H9 (cell line): ENCODE results near the gene EIF4A3. TPM values are rescaled to one million over a fixed set of nuclear protein-coding genes. Genes with fewer than 3 reads are reported as not detected.

ENCODE experiments used
- DNase-seq: peaks from one replicate; pipeline ENCODE4 v3.0.0-alpha.2; 2017
- H2AFZ ChIP-seq: one replicate; pipeline ENCODE4 v1.6.1; 2013; ENCODE audit warnings: mild to moderate bottlenecking, low read length, control low read depth, moderate library complexity
- H2AK5ac ChIP-seq: 2 replicates; pipeline ENCODE4 v1.6.1; 2013; ENCODE audit warnings: low read length, control low read depth, mixed read lengths; ENCODE audit not compliant: insufficient read length
- H2BK120ac ChIP-seq: one replicate; pipeline ENCODE4 v1.6.1; 2013; ENCODE audit warnings: low read depth, mild to moderate bottlenecking, low read length, control low read depth, inconsistent platforms; ENCODE audit not compliant: poor library complexity, severe bottlenecking
- H2BK12ac ChIP-seq: 2 replicates; pipeline ENCODE4 v1.6.1; 2013; ENCODE audit warnings: low read length, control low read depth, mixed read lengths, low read depth; ENCODE audit not compliant: insufficient read length
- H2BK15ac ChIP-seq: 2 replicates; pipeline ENCODE4 v1.6.1; 2013; ENCODE audit warnings: low read depth, low read length, control low read depth
- H2BK20ac ChIP-seq: one replicate; pipeline ENCODE4 v1.6.1; 2013; ENCODE audit warnings: low read depth, mild to moderate bottlenecking, low read length, control low read depth, inconsistent platforms; ENCODE audit not compliant: poor library complexity, severe bottlenecking
- H2BK5ac ChIP-seq: 2 replicates; pipeline ENCODE4 v1.6.1; 2013; ENCODE audit warnings: low read length, control low read depth, mixed read lengths; ENCODE audit not compliant: insufficient read length
- H3K14ac ChIP-seq: 2 replicates; pipeline ENCODE4 v1.6.1; 2013; ENCODE audit warnings: low read length, control low read depth; ENCODE audit not compliant: insufficient read depth
- H3K18ac ChIP-seq: 2 replicates; pipeline ENCODE4 v1.6.1; 2013; ENCODE audit warnings: low read depth, mild to moderate bottlenecking, mixed read lengths, low read length, control low read depth; ENCODE audit not compliant: insufficient read length
- H3K23ac ChIP-seq: 2 replicates; pipeline ENCODE4 v1.6.1; 2013; ENCODE audit warnings: low read length, control low read depth, mixed read lengths, low read depth; ENCODE audit not compliant: insufficient read length
- H3K23me2 ChIP-seq: 2 replicates; pipeline ENCODE4 v1.6.1; 2013; ENCODE audit warnings: low read depth, mild to moderate bottlenecking, mixed read lengths, low read length, control low read depth; ENCODE audit not compliant: insufficient read length, poor library complexity, severe bottlenecking
- H3K27ac ChIP-seq: 2 replicates; pipeline ENCODE4 v1.5.1; 2013; ENCODE audit warnings: low read length, control low read depth, mixed read lengths, low read depth; ENCODE audit not compliant: insufficient read length
- H3K27me3 ChIP-seq: 2 replicates; pipeline ENCODE4 v1.6.1; 2013; ENCODE audit warnings: low read length, control low read depth, inconsistent platforms; ENCODE audit not compliant: insufficient read depth
- H3K4ac ChIP-seq: 2 replicates; pipeline ENCODE4 v1.6.1; 2013; ENCODE audit warnings: low read depth, mild to moderate bottlenecking, control low read depth, inconsistent platforms, low read length, moderate library complexity
- H3K4me1 ChIP-seq: 2 replicates; pipeline ENCODE4 v1.6.1; 2013; ENCODE audit warnings: low read length, control low read depth, inconsistent platforms; ENCODE audit not compliant: insufficient read depth
- H3K4me2 ChIP-seq: 2 replicates; pipeline ENCODE4 v1.6.1; 2013; ENCODE audit warnings: low read length, control low read depth, mixed read lengths; ENCODE audit not compliant: insufficient read length, insufficient read depth
- H3K56ac ChIP-seq: 2 replicates; pipeline ENCODE4 v1.6.1; 2013; ENCODE audit warnings: low read depth, mild to moderate bottlenecking, mixed read lengths, low read length, control low read depth; ENCODE audit not compliant: insufficient read length
- H3K79me1 ChIP-seq: 2 replicates; pipeline ENCODE4 v1.6.1; 2013; ENCODE audit warnings: low read depth, mild to moderate bottlenecking, moderate library complexity, low read length, control low read depth, inconsistent platforms; ENCODE audit not compliant: insufficient read depth, poor library complexity, severe bottlenecking
- H3K79me2 ChIP-seq: 2 replicates; pipeline ENCODE4 v1.6.1; 2013; ENCODE audit warnings: low read length, control low read depth, inconsistent platforms; ENCODE audit not compliant: insufficient read depth
- H3K9ac ChIP-seq: 2 replicates; pipeline ENCODE4 v1.6.1; 2013; ENCODE audit warnings: low read length, control low read depth, mixed read lengths; ENCODE audit not compliant: insufficient read length; ENCODE audit errors: extremely low read depth
- H3K9me3 ChIP-seq: one replicate; pipeline ENCODE4 v1.6.1; 2013; ENCODE audit warnings: low read depth, low read length, inconsistent platforms; ENCODE audit not compliant: control insufficient read depth
- H3T11ph ChIP-seq: one replicate; pipeline ENCODE4 v1.6.1; 2013; ENCODE audit warnings: mild to moderate bottlenecking, low read length, control low read depth, inconsistent platforms
- H4K20me1 ChIP-seq: one replicate; pipeline ENCODE4 v1.6.1; 2013; ENCODE audit not compliant: control insufficient read depth, insufficient read length, insufficient read depth
- H4K5ac ChIP-seq: 2 replicates; pipeline ENCODE4 v1.6.1; 2013; ENCODE audit warnings: low read depth, mild to moderate bottlenecking, mixed read lengths, low read length, control low read depth; ENCODE audit not compliant: insufficient read length
- H4K8ac ChIP-seq: replicated peaks from 2 replicates; pipeline ENCODE4 v1.6.1; 2013; ENCODE audit warnings: low read length, control low read depth, mixed read lengths, low read depth; ENCODE audit not compliant: insufficient read length
- H4K91ac ChIP-seq: 2 replicates; pipeline ENCODE4 v1.6.1; 2013; ENCODE audit warnings: low read depth, mild to moderate bottlenecking, moderate library complexity, mixed read lengths, low read length, control low read depth; ENCODE audit not compliant: insufficient read length
- H3K27ac Mint-ChIP-seq, 3 experiments: 2 replicates in 2 of 3; 3 replicates in 1 of 3; pipeline ENCODE4 v1.8.0; 2020 to 2021; ENCODE audit warnings: mixed read lengths in 3 of 3, mild to moderate bottlenecking in 1 of 3, moderate library complexity in 1 of 3
- H3K27me3 Mint-ChIP-seq: 2 replicates; pipeline ENCODE4 v1.8.0; 2021; ENCODE audit warnings: low read depth, mild to moderate bottlenecking, moderate library complexity, mixed read lengths
- H3K36me3 Mint-ChIP-seq, 3 experiments: 2 replicates in 2 of 3; 3 replicates in 1 of 3; pipeline ENCODE4 v1.8.0; 2020 to 2021; ENCODE audit warnings: low read depth in 3 of 3, mixed read lengths in 3 of 3; ENCODE audit not compliant: insufficient read depth in 1 of 3
- H3K4me1 Mint-ChIP-seq, 2 experiments: 2 replicates each; pipeline ENCODE4 v1.8.0; 2020; ENCODE audit warnings: mixed read lengths in 2 of 2
- H3K4me3 Mint-ChIP-seq, 2 experiments: 2 replicates in 1 of 2; 3 replicates in 1 of 2; pipeline ENCODE4 v1.8.0; 2020 to 2021; ENCODE audit warnings: mild to moderate bottlenecking in 2 of 2, mixed read lengths in 2 of 2, moderate library complexity in 1 of 2
- H3K9me3 Mint-ChIP-seq, 2 experiments: 2 replicates in 1 of 2; 3 replicates in 1 of 2; pipeline ENCODE4 v1.8.0; 2020; ENCODE audit warnings: mild to moderate bottlenecking in 2 of 2, mixed read lengths in 2 of 2, moderate library complexity in 1 of 2
- WGBS: extraction: QIAGEN DNeasy Blood & Tissue Kit; methylation state at CpG from one replicate; pipeline ENCODE4 v1.1.7; 2013; ENCODE audit warnings: missing lambda C conversion rate, low lambda C conversion rate, mixed read lengths; ENCODE audit not compliant: insufficient read length; ENCODE audit errors: extremely low coverage; 5-methylcytosine and 5-hydroxymethylcytosine counted together
- total RNA-seq: library from RNA; stranded (reverse); gene quantifications from 2 replicates; pipeline ENCODE4 v1.2.1, GENCODE V29; 2021
- TF ChIP-seq, protein P1 (sequence below): fragments of 200-600 bp; sonication (generic); conservative IDR thresholded peaks from 3 replicates; pipeline ENCODE4 v1.8.0; 2021; ENCODE audit warnings: antibody characterized with exemption, mild to moderate bottlenecking

EIF4A3 gene
- total RNA-seq, 1 experiment from 2014 or later: 162 TPM

DNA sequence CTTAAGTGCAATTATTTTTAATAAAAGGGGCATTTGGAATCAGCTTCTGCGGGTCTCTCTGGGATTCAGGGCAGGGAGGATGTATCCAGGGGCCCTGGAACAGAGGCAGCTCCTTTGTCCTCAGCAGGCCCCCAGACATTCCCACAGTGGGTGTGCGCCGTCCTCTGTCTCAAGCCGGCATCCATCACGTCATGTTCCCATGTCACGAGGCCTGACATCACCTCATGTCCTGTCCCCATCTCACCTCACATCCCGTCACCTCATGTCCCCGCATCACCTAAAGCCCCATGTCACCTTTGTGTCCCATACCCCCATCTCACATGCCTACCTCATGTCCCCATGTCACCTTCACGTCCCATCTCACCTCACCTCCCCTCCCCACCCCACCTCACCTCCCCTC, 27.1 kb downstream of the EIF4A3 start:
- TF ChIP-seq, protein P1, sequence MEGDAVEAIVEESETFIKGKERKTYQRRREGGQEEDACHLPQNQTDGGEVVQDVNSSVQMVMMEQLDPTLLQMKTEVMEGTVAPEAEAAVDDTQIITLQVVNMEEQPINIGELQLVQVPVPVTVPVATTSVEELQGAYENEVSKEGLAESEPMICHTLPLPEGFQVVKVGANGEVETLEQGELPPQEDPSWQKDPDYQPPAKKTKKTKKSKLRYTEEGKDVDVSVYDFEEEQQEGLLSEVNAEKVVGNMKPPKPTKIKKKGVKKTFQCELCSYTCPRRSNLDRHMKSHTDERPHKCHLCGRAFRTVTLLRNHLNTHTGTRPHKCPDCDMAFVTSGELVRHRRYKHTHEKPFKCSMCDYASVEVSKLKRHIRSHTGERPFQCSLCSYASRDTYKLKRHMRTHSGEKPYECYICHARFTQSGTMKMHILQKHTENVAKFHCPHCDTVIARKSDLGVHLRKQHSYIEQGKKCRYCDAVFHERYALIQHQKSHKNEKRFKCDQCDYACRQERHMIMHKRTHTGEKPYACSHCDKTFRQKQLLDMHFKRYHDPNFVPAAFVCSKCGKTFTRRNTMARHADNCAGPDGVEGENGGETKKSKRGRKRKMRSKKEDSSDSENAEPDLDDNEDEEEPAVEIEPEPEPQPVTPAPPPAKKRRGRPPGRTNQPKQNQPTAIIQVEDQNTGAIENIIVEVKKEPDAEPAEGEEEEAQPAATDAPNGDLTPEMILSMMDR: no peak
- H3K27ac Mint-ChIP-seq: no peak overlapping the region
- Histone ChIP-seq H2BK15ac (no peak overlapping the region), H3K23ac (no peak overlapping the region), H3K27me3 (no peaks in the 10 kb centered on the region), H2BK5ac (no peak overlapping the region), H4K91ac (no peak overlapping the region), H3K79me2 (no peaks in the 10 kb centered on the region), H4K5ac (no peak overlapping the region), H3K4me1 (peaks cover 8% of the 10 kb centered on the region; the same call in 1 of the 2 replicates), H3K18ac (no peak overlapping the region), H3K56ac (no peak overlapping the region), H4K20me1 (no peaks in the 10 kb centered on the region), H2AK5ac (no peak overlapping the region), H3K79me1 (no peaks in the 10 kb centered on the region), H2BK12ac (no peak overlapping the region), H3K4ac (no peak overlapping the region), H3K14ac (no peak overlapping the region), H4K8ac (no peak overlapping the region), H3K23me2 (no peaks in the 10 kb centered on the region), H3K27ac (no peak overlapping the region), H3K4me2 (no peak overlapping the region), H2BK20ac (no peak overlapping the region), H3K9ac (no peak overlapping the region), H2BK120ac (no peak overlapping the region), H3K9me3 (no peaks in the 10 kb centered on the region), H3T11ph (no peak overlapping the region), H2AFZ (no peak overlapping the region)
- no peak for DNase-seq
- no peak overlapping the region for H3K4me3 Mint-ChIP-seq
- H3K27me3 Mint-ChIP-seq: no peaks in the 10 kb centered on the region
- H3K4me1 Mint-ChIP-seq: peaks cover 12 to 28% of the 10 kb centered on the region in 2 experiments
- no CpG with 5 or more reads among the region's 9 CpGs for WGBS
- H3K9me3 Mint-ChIP-seq: peaks cover 0 to 7% of the 10 kb centered on the region in 2 experiments; a peak in 1 of 5 replicates
- H3K36me3 Mint-ChIP-seq: peaks cover 0 to 29% (median 3%) of the 10 kb centered on the region in 3 experiments; a peak in 4 of 7 replicates
